A549 (cell line): ENCODE results near the gene AFDN. TPM values are rescaled to one million over a fixed set of nuclear protein-coding genes. Genes with fewer than 3 reads are reported as not detected.

Experiments used
- ATAC-seq, 2 experiments: fragments of 200-7000 bp in 1 of 2; fragments of >200 bp in 1 of 2; cut with Nextera tagmentation in 1 of 2; cut with Tn5 transposase in 1 of 2; 3 replicates each; pipeline versions ENCODE4 v1.8.0 to v1.9.1; 2018 to 2020; ENCODE audit warnings: mild to moderate bottlenecking in 1 of 2, moderate library complexity in 1 of 2
- CTCF ChIA-PET: fragments of 300-600 bp; sonication (Branson Sonifier 250); formaldehyde crosslinking; extraction: SDS; loops from one replicate; lab custom pipeline; 2021; ENCODE audit warnings: antibody characterized with exemption, inconsistent platforms; lab: Yijun Ruan, JAX
- POLR2A ChIA-PET: fragments of 350-600 bp; formaldehyde crosslinking; extraction: SDS; loops from one replicate; lab custom pipeline; 2021; ENCODE audit warnings: antibody characterized with exemption, inconsistent platforms; lab: Yijun Ruan, JAX
- DNase-seq, 2 experiments: peaks; one replicate each; pipeline versions ENCODE4 v3.0.0 to v3.0.0-alpha.2; 2011 to 2016; ENCODE audit warnings: low read depth in 1 of 2, low spot score in 1 of 2
- FAIRE-seq: peaks from 2 replicates; lab custom pipeline; 2011; peaks lifted over from hg19 to GRCh38; lab: Jason Lieb, UNC
- H3K27ac ChIP-seq, 2 experiments: fragments of >200 bp; sonication (Bioruptor Twin); formaldehyde crosslinking; 3 replicates each; pipeline ENCODE4 v1.5.1; 2016 to 2017
- H3K4me1 ChIP-seq: fragments of >200 bp; sonication (Bioruptor Twin); formaldehyde crosslinking; 3 replicates; pipeline ENCODE4 v1.6.1; 2016
- H3K4me2 ChIP-seq: fragments of >200 bp; sonication (Bioruptor Twin); formaldehyde crosslinking; 3 replicates; pipeline ENCODE4 v1.6.1; 2016
- H3K4me3 ChIP-seq: fragments of >200 bp; sonication (Bioruptor Twin); formaldehyde crosslinking; 3 replicates; pipeline ENCODE4 v1.5.1; 2016
- H3K9me3 ChIP-seq: fragments of >200 bp; sonication (Bioruptor Twin); formaldehyde crosslinking; 3 replicates; pipeline ENCODE4 v1.6.1; 2016
- BCL3 ChIP-seq: fragments of >200 bp; sonication (Bioruptor Twin); formaldehyde crosslinking; IDR thresholded peaks from 3 replicates; pipeline ENCODE4 v1.6.1; 2016
- CBX2 ChIP-seq: fragments of 200-600 bp; sonication (generic); IDR thresholded peaks from 2 replicates; pipeline ENCODE4 v1.6.1; 2016; ENCODE audit warnings: low read depth, mild to moderate bottlenecking, borderline replicate concordance
- CBX8 ChIP-seq: fragments of 200-600 bp; sonication (generic); IDR thresholded peaks from 2 replicates; pipeline ENCODE4 v1.6.1; 2016
- CEBPB ChIP-seq, 2 experiments: fragments of >200 bp in 1 of 2; sonication (Bioruptor Twin) in 1 of 2; formaldehyde crosslinking in 1 of 2; IDR thresholded peaks; 2 replicates each; pipeline ENCODE4 v1.6.1; 2012 to 2016
- E2F6 ChIP-seq: IDR thresholded peaks from 2 replicates; pipeline ENCODE4 v1.6.1; 2012; ENCODE audit warnings: low read depth, borderline replicate concordance
- EHF ChIP-seq: fragments of 250-450 bp; sonication (Bioruptor Pico); IDR thresholded peaks from 2 replicates; pipeline ENCODE4 v1.5.0; 2020; ENCODE audit warnings: mild to moderate bottlenecking
- EHMT2 ChIP-seq: fragments of 200-600 bp; sonication (generic); IDR thresholded peaks from 2 replicates; pipeline ENCODE4 v1.6.1; 2016; ENCODE audit warnings: antibody characterized with exemption, low read depth, mild to moderate bottlenecking, moderate library complexity
- FOSL2 ChIP-seq, 2 experiments: fragments of 450-650 bp in 1 of 2; fragments of >200 bp in 1 of 2; sonication (Bioruptor Twin) in 1 of 2; formaldehyde crosslinking; IDR thresholded peaks; 2 replicates each; pipeline versions ENCODE4 v1.5.0 to v1.6.1; 2016 to 2020; ENCODE audit warnings: mild to moderate bottlenecking in 1 of 2, moderate library complexity in 1 of 2
- FOXS1 ChIP-seq: fragments of 250-450 bp; sonication (Bioruptor Pico); IDR thresholded peaks from 2 replicates; pipeline ENCODE4 v1.5.0; 2020; ENCODE audit warnings: mild to moderate bottlenecking, moderate library complexity
- GATA3 ChIP-seq: IDR thresholded peaks from 2 replicates; pipeline ENCODE4 v1.6.1; 2012; ENCODE audit warnings: borderline replicate concordance
- HOXB13 ChIP-seq: fragments of 250-450 bp; sonication (Bioruptor Pico); IDR thresholded peaks from 2 replicates; pipeline ENCODE4 v1.5.0; 2020; ENCODE audit warnings: low read depth, mild to moderate bottlenecking, moderate library complexity
- HOXB5 ChIP-seq: fragments of 250-450 bp; sonication (Bioruptor Pico); IDR thresholded peaks from 2 replicates; pipeline ENCODE4 v1.5.0; 2020; ENCODE audit warnings: mild to moderate bottlenecking, moderate library complexity
- KDM1A ChIP-seq: fragments of 200-600 bp; sonication (generic); IDR thresholded peaks from 2 replicates; pipeline ENCODE4 v1.6.1; 2016; ENCODE audit warnings: low read depth, mild to moderate bottlenecking
- KDM5A ChIP-seq: fragments of 200-600 bp; sonication (generic); IDR thresholded peaks from 2 replicates; pipeline ENCODE4 v1.6.1; 2016; ENCODE audit warnings: antibody characterized with exemption, mild to moderate bottlenecking
- MAFK ChIP-seq: fragments of 450-650 bp; IDR thresholded peaks from 2 replicates; pipeline ENCODE4 v1.6.1; 2014; ENCODE audit not compliant: partially characterized antibody
- MAZ ChIP-seq: fragments of 150-350 bp; IDR thresholded peaks from 2 replicates; pipeline ENCODE4 v1.6.1; 2014; ENCODE audit warnings: antibody characterized with exemption, low read depth, low read length, borderline replicate concordance
- NR3C1 ChIP-seq: fragments of >200 bp; sonication (Bioruptor Twin); formaldehyde crosslinking; IDR thresholded peaks from 3 replicates; pipeline ENCODE4 v1.6.1; 2017
- PBX3 ChIP-seq: IDR thresholded peaks from 2 replicates; pipeline ENCODE4 v1.6.1; 2012
- RARB ChIP-seq: fragments of 250-450 bp; sonication (Bioruptor Pico); IDR thresholded peaks from 2 replicates; pipeline ENCODE4 v1.8.0; 2021; ENCODE audit warnings: mild to moderate bottlenecking, moderate library complexity
- RCOR1 ChIP-seq: fragments of 150-350 bp; IDR thresholded peaks from 2 replicates; pipeline ENCODE4 v1.6.1; 2014; ENCODE audit warnings: antibody characterized with exemption, low read length, low read depth
- RNF2 ChIP-seq: fragments of 200-600 bp; sonication (generic); IDR thresholded peaks from 2 replicates; pipeline ENCODE4 v1.6.1; 2016; ENCODE audit warnings: low read depth, mild to moderate bottlenecking, antibody characterized with exemption, moderate library complexity, borderline replicate concordance
- SMC3 ChIP-seq: fragments of >200 bp; sonication (Bioruptor Twin); formaldehyde crosslinking; IDR thresholded peaks from 3 replicates; pipeline ENCODE4 v1.6.1; 2018; ENCODE audit warnings: inconsistent platforms
- TFCP2L1 ChIP-seq: fragments of 250-450 bp; sonication (Bioruptor Pico); IDR thresholded peaks from 2 replicates; pipeline ENCODE4 v1.5.0; 2021; ENCODE audit warnings: mild to moderate bottlenecking
- TP53 ChIP-seq: fragments of 250-450 bp; sonication (Bioruptor Pico); IDR thresholded peaks from 2 replicates; pipeline ENCODE4 v1.5.0; 2021; ENCODE audit warnings: mild to moderate bottlenecking, moderate library complexity
- USF2 ChIP-seq: fragments of 450-650 bp; IDR thresholded peaks from 2 replicates; pipeline ENCODE4 v1.6.1; 2014; ENCODE audit warnings: antibody characterized with exemption
- ZSCAN20 ChIP-seq: fragments of 250-450 bp; sonication (Bioruptor Pico); IDR thresholded peaks from 2 replicates; pipeline ENCODE4 v1.8.0; 2022; ENCODE audit warnings: mild to moderate bottlenecking, moderate library complexity
- WGBS: methylation state at CpG from one replicate; pipeline ENCODE4 v1.1.6; 2017; ENCODE audit errors: missing lambda C conversion rate; 5-methylcytosine and 5-hydroxymethylcytosine counted together
- polyA plus RNA-seq, 4 experiments: library from polyadenylated mRNA; depleted of rRNA in 3 of 4; stranded (reverse); fragments of >200 nt; fragmentation: RNase III in 1 of 4; extraction: RNeasy Plus Mini Kit Qiagen cat#74134 plus additional on column Dnase treatment in 1 of 4; gene quantifications; 2 replicates in 3 of 4; 3 replicates in 1 of 4; pipeline ENCODE4 v1.2.3, GENCODE V29; 2011 to 2017
- TF ChIP-seq, protein P1 (sequence below): fragments of 200-600 bp; sonication (generic); IDR thresholded peaks from 2 replicates; pipeline ENCODE4 v1.6.1; 2016; ENCODE audit warnings: antibody characterized with exemption, mild to moderate bottlenecking, moderate library complexity
- TF ChIP-seq, protein P2 (sequence below): fragments of 150-350 bp; IDR thresholded peaks from 2 replicates; pipeline ENCODE4 v1.6.1; 2014; ENCODE audit warnings: low read depth, mild to moderate bottlenecking, low read length

Gene AFDN
- polyA plus RNA-seq, 2 of the 4 experiments (the other 2 are of a cell fraction), result 17.5 to 40.8 TPM

GRCh38 chr6:167920165-167920564 is 93.5 kb downstream of the AFDN start:
- no peak for FAIRE-seq
- TF ChIP-seq HOXB13 (CRISPR knock-in tag) (no peak), USF2 (no peak), FOXS1 (no peak), CEBPB (IDR thresholded peaks at IDR 0.05) (no peak), MAZ (no peak), CBX2 (no peak), FOSL2 (IDR thresholded peaks at IDR 0.05) (no peak), FOSL2 (CRISPR knock-in tag; IDR thresholded peaks at IDR 0.05) (no peak), GATA3 (no peak), PBX3 (no peak), RCOR1 (no peak), TP53 (CRISPR knock-in tag) (no peak), E2F6 (no peak), MAFK (no peak), RARB (CRISPR knock-in tag) (no peak), NR3C1 (no peak), SMC3 (no peak), KDM5A (no peak)
- ATAC-seq, result no peak
- CTCF ChIA-PET, result interaction anchor here (1.6 kb wide), 1 partner anchor 12 kb away, joined by 4 read pairs; no protein-coding TSS in a partner anchor
- WGBS, result 94% methylated on average over 8 of the region's 8 CpGs
- no peak for DNase-seq
- no peak overlapping the region for H3K27ac ChIP-seq
- POLR2A ChIA-PET, result no interaction called here
- no peaks in the 10 kb centered on the region for H3K9me3 ChIP-seq
- no peak overlapping the region for H3K4me2 ChIP-seq
- H3K4me1 ChIP-seq, result no peaks in the 10 kb centered on the region
- H3K4me3 ChIP-seq, result no peak overlapping the region

- CTCF ChIA-PET, result no interaction called here
Observed at GRCh38 chr6:167921831-167922230, 95.1 kb downstream of the AFDN start.

More at GRCh38 chr6:167921831-167922230, 95.1 kb downstream of the AFDN start:
- Histone ChIP-seq H3K4me3 (no peak overlapping the region), H3K9me3 (no peaks in the 10 kb centered on the region), H3K4me2 (no peak overlapping the region), H3K27ac (no peak overlapping the region), H3K4me1 (no peaks in the 10 kb centered on the region)
- DNase-seq (no peak), ATAC-seq (no peak), FAIRE-seq (no peak)
- 82% methylated on average over 6 of the region's 6 CpGs for WGBS
- TF ChIP-seq BCL3 (no peak), MAZ (no peak), FOSL2 (IDR thresholded peaks at IDR 0.05) (no peak), FOSL2 (CRISPR knock-in tag; IDR thresholded peaks at IDR 0.05) (no peak), KDM1A (no peak), FOXS1 (no peak), EHF (CRISPR knock-in tag) (no peak), TFCP2L1 (CRISPR knock-in tag) (no peak), RNF2 (no peak), CEBPB (IDR thresholded peaks at IDR 0.05) (no peak), HOXB5 (CRISPR knock-in tag) (no peak), CBX8 (no peak), ZSCAN20 (CRISPR knock-in tag) (no peak), EHMT2 (no peak)
- TF ChIP-seq, protein P1, sequence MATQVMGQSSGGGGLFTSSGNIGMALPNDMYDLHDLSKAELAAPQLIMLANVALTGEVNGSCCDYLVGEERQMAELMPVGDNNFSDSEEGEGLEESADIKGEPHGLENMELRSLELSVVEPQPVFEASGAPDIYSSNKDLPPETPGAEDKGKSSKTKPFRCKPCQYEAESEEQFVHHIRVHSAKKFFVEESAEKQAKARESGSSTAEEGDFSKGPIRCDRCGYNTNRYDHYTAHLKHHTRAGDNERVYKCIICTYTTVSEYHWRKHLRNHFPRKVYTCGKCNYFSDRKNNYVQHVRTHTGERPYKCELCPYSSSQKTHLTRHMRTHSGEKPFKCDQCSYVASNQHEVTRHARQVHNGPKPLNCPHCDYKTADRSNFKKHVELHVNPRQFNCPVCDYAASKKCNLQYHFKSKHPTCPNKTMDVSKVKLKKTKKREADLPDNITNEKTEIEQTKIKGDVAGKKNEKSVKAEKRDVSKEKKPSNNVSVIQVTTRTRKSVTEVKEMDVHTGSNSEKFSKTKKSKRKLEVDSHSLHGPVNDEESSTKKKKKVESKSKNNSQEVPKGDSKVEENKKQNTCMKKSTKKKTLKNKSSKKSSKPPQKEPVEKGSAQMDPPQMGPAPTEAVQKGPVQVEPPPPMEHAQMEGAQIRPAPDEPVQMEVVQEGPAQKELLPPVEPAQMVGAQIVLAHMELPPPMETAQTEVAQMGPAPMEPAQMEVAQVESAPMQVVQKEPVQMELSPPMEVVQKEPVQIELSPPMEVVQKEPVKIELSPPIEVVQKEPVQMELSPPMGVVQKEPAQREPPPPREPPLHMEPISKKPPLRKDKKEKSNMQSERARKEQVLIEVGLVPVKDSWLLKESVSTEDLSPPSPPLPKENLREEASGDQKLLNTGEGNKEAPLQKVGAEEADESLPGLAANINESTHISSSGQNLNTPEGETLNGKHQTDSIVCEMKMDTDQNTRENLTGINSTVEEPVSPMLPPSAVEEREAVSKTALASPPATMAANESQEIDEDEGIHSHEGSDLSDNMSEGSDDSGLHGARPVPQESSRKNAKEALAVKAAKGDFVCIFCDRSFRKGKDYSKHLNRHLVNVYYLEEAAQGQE, result no peak
- TF ChIP-seq, protein P2, sequence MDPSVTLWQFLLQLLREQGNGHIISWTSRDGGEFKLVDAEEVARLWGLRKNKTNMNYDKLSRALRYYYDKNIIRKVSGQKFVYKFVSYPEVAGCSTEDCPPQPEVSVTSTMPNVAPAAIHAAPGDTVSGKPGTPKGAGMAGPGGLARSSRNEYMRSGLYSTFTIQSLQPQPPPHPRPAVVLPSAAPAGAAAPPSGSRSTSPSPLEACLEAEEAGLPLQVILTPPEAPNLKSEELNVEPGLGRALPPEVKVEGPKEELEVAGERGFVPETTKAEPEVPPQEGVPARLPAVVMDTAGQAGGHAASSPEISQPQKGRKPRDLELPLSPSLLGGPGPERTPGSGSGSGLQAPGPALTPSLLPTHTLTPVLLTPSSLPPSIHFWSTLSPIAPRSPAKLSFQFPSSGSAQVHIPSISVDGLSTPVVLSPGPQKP, result no peak
- POLR2A ChIA-PET, result no interaction called here
